ENCODE measurements around the gene CASQ2.

GRCh38 chr1:115732316-115732715 lies 36.2 kb downstream of the CASQ2 start:
- TF ChIP-seq, protein P1, sequence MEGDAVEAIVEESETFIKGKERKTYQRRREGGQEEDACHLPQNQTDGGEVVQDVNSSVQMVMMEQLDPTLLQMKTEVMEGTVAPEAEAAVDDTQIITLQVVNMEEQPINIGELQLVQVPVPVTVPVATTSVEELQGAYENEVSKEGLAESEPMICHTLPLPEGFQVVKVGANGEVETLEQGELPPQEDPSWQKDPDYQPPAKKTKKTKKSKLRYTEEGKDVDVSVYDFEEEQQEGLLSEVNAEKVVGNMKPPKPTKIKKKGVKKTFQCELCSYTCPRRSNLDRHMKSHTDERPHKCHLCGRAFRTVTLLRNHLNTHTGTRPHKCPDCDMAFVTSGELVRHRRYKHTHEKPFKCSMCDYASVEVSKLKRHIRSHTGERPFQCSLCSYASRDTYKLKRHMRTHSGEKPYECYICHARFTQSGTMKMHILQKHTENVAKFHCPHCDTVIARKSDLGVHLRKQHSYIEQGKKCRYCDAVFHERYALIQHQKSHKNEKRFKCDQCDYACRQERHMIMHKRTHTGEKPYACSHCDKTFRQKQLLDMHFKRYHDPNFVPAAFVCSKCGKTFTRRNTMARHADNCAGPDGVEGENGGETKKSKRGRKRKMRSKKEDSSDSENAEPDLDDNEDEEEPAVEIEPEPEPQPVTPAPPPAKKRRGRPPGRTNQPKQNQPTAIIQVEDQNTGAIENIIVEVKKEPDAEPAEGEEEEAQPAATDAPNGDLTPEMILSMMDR (IDR thresholded peaks at IDR 0.05) = no peak
- TF ChIP-seq POLR2A (IDR thresholded peaks at IDR 0.05) = no peak
